ENCODE results near the gene ADCY5. TPM values are rescaled to one million over a fixed set of nuclear protein-coding genes. Genes with fewer than 3 reads are reported as not detected.

Gene ADCY5
- total and polyA plus RNA-seq, 2 donors (not counting 1 experiment from before 2014, with no cell fraction given) = not detected

GRCh38 chr3:123312331-123313265 is 136.3 kb downstream of the ADCY5 start:
- no peak for TF ChIP-seq EZH2 (IDR thresholded peaks at IDR 0.05; ENCODE audit: borderline replicate concordance, insufficient read depth, low read depth, low read length, poor library complexity, severe bottlenecking)
- no peak for TF ChIP-seq CTCF (IDR thresholded peaks at IDR 0.05)
- Histone ChIP-seq H3K79me2 (ENCODE audit: control insufficient read depth, insufficient read depth, low read length) (no peaks in the 10 kb centered on the region), H2AFZ (ENCODE audit: insufficient read depth, low read depth, low read length, poor library complexity, severe bottlenecking) (no peak overlapping the region), H3K4me3 (ENCODE audit: control extremely low read depth in 1 of 5, extremely low read depth in 1 of 5, insufficient read depth in 1 of 5, low read depth in 2 of 5, low read length in 4 of 5) (no peak overlapping the region), H3K4me1 (ENCODE audit: control insufficient read depth in 2 of 2, insufficient read depth in 2 of 2, low read length in 2 of 2) (peaks cover 0 to 2% of the 10 kb centered on the region in 2 donors), H3K36me3 (replicated peaks in 1 of 2; ENCODE audit: control extremely low read depth in 1 of 2, control insufficient read depth in 1 of 2, extremely low read depth in 1 of 2, insufficient read depth in 2 of 2, low read length in 1 of 2) (no peaks in the 10 kb centered on the region), H3K27me3 (replicated peaks in 1 of 4; ENCODE audit: control extremely low read depth in 1 of 4, control insufficient read depth in 3 of 4, insufficient read depth in 4 of 4, low read length in 3 of 4) (no peaks in the 10 kb centered on the region), H3K4me2 (replicated peaks; ENCODE audit: low read depth, low read length, poor library complexity, severe bottlenecking) (no peak overlapping the region), H3K9me3 (ENCODE audit: control extremely low read depth in 1 of 3, control insufficient read depth in 2 of 3, insufficient read depth in 1 of 3, low read length in 2 of 3) (peaks cover 0 to under 1% (median 0%) of the 10 kb centered on the region in 3 donors), H4K20me1 (ENCODE audit: control insufficient read depth, insufficient read depth, low read length, poor library complexity, severe bottlenecking) (no peaks in the 10 kb centered on the region), H3K27ac (ENCODE audit: low read length in 2 of 2) (no peak overlapping the region), H3K9ac (ENCODE audit: low read length) (no peak overlapping the region)
- ChIA-PET CTCF (no interaction called here), POLR2A (no interaction called here)
- no peak for ATAC-seq (ENCODE audit: low read depth)
- intact Hi-C loops (cut with micrococcal nuclease) = no loop called here
- H3K9me3 Mint-ChIP-seq (ENCODE audit: insufficient read depth) = no peaks in the 10 kb centered on the region
- no peak overlapping the region for H3K27ac Mint-ChIP-seq
- no peak overlapping the region for H3K4me3 Mint-ChIP-seq
- 88% methylated on average over 11 of the region's 16 CpGs for WGBS (ENCODE audit: insufficient coverage)
- H3K4me1 Mint-ChIP-seq = peaks cover under 1% of the 10 kb centered on the region
- no peak for DNase-seq
- H3K27me3 Mint-ChIP-seq = peaks cover 26% of the 10 kb centered on the region

DNA sequence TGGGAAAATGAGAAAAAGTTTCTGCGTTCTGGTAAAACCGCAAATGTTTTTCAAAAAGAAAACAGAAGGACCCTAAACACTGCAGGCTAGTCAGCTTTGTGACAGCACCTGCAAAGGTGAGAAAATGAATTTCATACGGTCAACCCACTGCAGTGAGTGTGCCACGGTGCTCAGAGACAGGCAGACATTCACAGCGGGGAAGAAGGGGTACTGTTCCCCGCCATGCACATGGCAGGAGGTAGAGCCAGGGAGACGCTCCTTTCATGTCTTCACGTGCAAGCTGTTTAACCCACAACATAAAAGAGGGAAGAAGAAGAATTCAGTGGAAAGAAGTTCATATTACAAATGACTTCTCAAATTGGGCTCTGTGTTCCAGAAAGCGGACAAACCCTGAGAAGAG is 137.7 kb downstream of the ADCY5 start:
- 95% methylated on average over 5 of the region's 9 CpGs for WGBS (ENCODE audit: insufficient coverage)
- DNase-seq (no peak), ATAC-seq (ENCODE audit: low read depth) (no peak)
- intact Hi-C loops (cut with micrococcal nuclease) = no loop called here
- no peak overlapping the region for H3K4me3 Mint-ChIP-seq
- Histone ChIP-seq H3K4me3 (ENCODE audit: control extremely low read depth in 1 of 5, extremely low read depth in 1 of 5, insufficient read depth in 1 of 5, low read depth in 2 of 5, low read length in 4 of 5) (no peak overlapping the region), H3K27ac (ENCODE audit: low read length in 2 of 2) (no peak overlapping the region), H3K4me2 (replicated peaks; ENCODE audit: low read depth, low read length, poor library complexity, severe bottlenecking) (no peak overlapping the region), H4K20me1 (ENCODE audit: control insufficient read depth, insufficient read depth, low read length, poor library complexity, severe bottlenecking) (no peaks in the 10 kb centered on the region), H3K9ac (ENCODE audit: low read length) (no peak overlapping the region), H3K9me3 (ENCODE audit: control extremely low read depth in 1 of 3, control insufficient read depth in 2 of 3, insufficient read depth in 1 of 3, low read length in 2 of 3) (no peaks in the 10 kb centered on the region), H3K4me1 (ENCODE audit: control insufficient read depth in 2 of 2, insufficient read depth in 2 of 2, low read length in 2 of 2) (peaks cover 0 to 4% of the 10 kb centered on the region in 2 donors), H2AFZ (ENCODE audit: insufficient read depth, low read depth, low read length, poor library complexity, severe bottlenecking) (no peak overlapping the region), H3K27me3 (replicated peaks in 1 of 4; ENCODE audit: control extremely low read depth in 1 of 4, control insufficient read depth in 3 of 4, insufficient read depth in 4 of 4, low read length in 3 of 4) (no peaks in the 10 kb centered on the region), H3K36me3 (replicated peaks in 1 of 2; ENCODE audit: control extremely low read depth in 1 of 2, control insufficient read depth in 1 of 2, extremely low read depth in 1 of 2, insufficient read depth in 2 of 2, low read length in 1 of 2) (no peaks in the 10 kb centered on the region), H3K79me2 (ENCODE audit: control insufficient read depth, insufficient read depth, low read length) (no peaks in the 10 kb centered on the region)
- H3K9me3 Mint-ChIP-seq (ENCODE audit: insufficient read depth) = no peaks in the 10 kb centered on the region
- H3K27me3 Mint-ChIP-seq = peaks cover 22% of the 10 kb centered on the region
- POLR2A ChIA-PET = no interaction called here
- peaks cover 3% of the 10 kb centered on the region for H3K4me1 Mint-ChIP-seq
- CTCF ChIA-PET = no interaction called here
- H3K27ac Mint-ChIP-seq = no peak overlapping the region
- TF ChIP-seq CTCF (IDR thresholded peaks at IDR 0.05) = no peak
- TF ChIP-seq EZH2 (IDR thresholded peaks at IDR 0.05; ENCODE audit: borderline replicate concordance, insufficient read depth, low read depth, low read length, poor library complexity, severe bottlenecking) = no peak
